ENCODE measurements around the gene TNFSF15.
"Not testable (repeated sequence)": the region's sequence is repeated elsewhere in the genome, so short reads cannot be mapped to it uniquely, and the experiment has no call there.

TNFSF15 gene

DNA sequence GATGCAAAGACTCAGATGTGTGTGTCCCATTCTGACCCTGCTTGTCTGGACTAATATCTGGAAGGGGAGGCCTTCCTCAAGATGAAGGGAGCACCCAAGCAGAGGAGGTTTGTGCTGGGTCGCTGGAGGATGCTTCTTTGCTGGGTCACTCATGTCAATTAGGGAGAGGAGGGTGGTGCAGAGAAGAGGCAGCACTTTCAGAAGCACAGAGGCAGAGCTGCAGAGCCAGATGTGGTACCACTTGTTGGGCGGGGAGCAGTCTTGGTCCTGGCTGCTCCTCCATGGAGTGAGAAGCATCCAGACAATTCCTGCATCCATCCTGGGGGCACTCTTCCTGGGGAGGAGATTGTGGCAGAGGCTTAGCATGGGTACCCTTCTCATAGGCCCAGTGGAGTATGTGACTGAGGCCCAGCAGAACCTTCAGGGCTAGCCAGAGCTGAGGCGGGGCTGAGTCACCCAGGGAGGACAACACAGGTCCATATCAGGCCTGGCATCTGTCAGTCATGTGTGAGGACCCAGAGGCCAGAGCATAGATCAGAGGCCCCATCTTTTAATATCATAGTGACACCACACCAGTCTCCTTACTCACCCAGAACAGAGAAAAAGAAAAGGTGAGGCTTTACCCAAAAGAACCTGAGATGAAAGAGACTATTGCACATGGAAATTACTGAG, 59.8 kb downstream of the TNFSF15 start:
- DNase-seq = peak; percentile 46

DNA sequence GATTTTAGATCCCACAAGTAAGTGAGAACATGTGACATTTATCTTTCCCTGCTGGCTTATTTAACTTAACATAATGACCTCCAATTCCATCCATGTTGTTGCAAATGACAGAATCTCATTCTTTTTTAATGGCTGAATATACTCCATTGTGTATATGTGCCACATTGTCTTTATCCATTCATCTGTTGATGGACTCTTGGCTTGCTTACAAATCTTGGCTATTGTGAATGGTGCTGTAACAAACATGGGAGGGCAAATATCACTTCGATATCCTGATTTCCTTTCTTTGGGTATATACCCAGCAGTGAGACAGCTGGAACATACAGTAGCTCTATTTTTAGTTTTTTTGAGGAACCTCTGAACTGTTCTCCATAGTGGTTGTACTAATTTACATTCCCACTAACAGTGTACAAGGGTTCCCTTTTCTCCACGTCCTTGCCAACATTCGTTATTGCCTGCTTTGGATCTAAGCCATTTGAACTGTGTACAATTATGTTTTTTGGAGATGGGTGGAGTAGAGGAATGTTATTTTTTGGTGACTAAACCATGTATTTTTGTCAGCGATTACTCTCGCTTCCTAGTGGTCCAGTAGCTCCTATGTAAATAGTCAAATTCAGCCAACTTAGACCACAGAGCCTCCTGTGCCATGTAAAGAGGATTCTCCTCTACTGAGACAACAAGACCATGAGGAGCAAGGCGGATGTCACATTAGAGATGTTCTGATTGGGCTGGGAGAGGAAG, 60.6 kb downstream of the TNFSF15 start:
- no peak for DNase-seq

DNA sequence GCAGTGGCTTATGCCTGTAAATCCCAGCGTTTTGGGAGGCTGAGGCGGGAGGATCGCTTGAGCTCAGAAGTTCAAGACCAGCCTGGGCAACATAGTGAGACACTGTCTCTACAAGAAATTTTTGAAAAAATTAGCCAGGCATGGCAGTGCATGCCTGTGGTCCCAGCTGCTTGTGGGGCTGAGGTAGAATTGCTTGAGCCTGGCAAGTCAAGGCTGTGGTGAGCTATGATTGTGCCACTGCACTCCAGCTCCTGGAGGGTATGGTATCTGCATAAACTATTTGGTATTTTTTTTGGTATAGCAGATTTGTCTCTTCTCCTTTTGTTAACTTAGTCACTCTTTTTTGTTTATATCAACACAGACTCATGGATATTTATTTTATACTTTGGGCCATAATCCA, 62.4 kb downstream of the TNFSF15 start:
- DNase-seq = no peak

DNA sequence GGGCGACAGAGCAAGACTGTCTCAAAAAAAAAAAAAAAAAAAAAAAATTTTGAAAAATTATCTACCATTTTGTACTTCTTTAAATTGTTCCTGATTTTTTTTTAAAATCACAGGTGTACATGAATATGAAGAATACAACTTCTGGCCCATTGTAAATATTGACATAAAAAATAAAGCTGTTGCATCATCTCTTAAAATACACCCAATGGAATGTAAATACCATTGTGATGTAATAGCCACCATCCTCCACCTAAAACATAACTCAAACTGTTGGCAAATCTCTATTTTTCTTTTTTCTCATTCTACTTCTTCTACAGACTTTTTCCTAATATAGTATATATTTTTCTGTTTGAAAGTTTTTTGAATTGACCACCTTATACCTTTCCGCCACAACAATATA, 62.9 kb downstream of the TNFSF15 start:
- DNase-seq = peak; percentile 63

DNA sequence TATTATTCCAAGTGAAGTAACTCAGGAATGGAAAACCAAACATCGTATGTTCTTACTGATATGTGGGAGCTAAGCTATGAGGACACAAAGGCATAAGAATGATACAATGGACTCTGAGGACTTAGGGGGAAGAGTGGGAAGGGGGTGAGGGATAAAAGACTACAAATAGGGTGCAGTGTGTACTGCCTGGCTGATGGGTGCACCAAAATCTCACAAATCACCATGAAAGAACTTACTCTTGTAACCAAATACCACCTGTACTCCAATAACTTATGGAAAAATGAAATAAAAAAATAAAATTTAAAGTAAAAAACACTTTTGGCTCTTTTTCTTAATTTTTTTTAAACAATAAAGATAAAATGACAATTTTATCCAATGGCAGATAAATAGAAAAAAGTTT, 64.3 kb downstream of the TNFSF15 start:
- not testable (repeated sequence) for DNase-seq

DNA sequence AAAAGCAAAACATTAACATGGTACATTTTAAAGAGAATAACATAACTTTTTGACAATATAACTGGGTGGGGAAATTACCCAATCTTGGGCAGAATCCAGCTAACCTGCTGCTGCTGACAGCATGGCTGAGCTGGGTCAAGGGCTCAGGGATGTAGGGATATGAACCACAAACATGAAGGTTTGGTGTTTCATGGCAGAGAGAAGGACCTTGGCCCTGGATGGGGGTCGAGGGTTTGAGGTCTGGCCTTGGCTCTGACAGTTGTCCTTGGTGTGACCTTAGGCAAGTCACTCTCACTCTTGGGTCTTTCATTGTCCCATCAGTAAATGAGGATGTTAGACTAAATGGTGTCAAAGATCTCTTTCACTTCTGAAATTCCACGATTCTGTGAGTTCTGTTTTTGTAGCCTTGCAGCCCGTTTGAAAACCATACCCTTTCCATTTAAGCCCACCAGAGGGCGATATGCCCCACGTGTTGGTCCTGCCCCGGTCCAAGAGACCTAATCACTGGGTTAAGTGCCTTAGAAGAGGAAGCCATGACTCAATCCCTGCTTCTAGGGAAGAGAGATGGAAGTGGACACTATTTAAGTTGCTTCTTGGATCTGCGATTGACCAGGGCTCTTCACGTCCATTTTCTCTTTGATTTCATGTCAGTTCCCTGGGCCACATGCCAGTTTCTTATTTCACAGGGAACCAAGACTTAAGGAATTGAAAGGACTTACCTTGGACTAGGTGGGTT, 67.1 kb downstream of the TNFSF15 start:
- peak; percentile 90 for DNase-seq

DNA sequence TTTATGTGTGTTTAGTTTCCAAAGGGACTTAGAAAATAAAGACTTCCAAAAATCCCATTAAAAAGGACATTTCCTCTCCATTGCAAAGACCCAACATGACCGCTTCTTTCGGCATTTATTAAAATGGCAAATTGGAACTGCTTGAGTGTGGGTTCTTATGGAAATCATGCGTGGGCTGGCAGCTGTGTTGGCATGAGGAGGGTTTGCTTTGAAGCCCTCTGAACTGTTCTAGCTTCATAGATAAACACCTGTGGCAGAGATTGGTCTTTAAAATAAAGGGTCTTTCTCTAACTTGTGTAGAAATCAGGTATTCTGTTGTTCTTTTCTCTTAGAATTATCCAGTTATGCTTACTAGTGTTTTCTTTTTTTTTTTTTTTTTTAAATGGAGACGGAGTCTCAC, 68.0 kb downstream of the TNFSF15 start:
- no peak for DNase-seq

DNA sequence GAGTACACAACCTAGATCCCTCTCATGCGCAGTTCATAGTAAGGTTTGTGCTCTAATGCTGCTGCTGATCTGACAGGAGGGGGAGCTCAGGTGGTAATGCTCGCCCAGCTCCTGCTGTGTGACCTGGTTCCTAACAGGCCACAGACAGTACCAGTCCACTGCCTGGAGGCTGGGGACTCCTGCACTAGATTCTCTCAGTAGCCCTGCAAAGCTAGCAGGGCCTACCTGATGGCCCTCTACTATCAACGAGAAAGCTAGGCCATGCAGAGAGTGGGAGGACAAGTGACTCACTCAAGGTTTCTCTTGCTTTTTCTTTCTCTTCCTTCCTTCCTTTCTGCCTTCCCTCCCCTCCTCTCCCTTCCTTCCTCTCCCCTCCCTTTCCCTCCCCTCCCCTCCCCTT, 68.7 kb downstream of the TNFSF15 start:
- DNase-seq = peak; percentile 16

DNA sequence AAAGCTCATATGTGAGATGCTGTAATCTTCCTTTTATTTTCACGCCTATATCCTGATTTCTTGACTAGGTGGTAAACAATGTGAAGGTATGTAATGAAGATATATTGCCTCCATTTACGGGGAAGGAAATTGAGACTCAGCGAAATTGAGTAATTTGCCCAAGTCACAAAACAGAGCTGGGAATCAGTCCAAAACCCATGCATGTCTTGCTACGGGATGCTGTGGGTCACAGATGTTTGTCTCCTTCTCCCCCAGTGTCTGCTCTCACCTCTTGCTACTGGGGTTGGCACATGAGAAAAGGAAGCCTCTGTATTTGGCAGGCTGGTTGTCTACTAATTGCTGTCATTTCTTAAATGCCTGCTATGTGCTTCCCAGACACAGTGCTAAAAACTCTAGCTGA, 70.1 kb downstream of the TNFSF15 start:
- no peak for DNase-seq

DNA sequence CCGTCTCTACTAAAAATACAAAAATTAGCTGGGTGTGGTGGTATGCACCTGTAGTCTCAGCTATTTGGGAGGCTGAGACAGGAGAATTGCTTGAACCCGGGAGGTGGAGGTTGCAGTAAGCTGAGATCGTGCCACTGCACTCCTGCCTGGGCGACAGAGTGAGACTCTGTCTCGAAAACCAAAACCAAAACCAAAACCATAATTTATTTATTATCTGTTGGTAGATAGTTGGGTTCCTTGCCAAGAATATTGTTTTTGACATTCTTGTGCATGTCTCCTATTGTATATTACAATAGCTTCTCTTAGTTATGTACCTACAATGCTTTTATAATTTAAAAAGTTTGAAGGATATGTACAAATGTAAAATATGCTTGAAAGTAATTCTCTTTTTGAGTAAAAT, 70.7 kb downstream of the TNFSF15 start:
- DNase-seq = not testable (repeated sequence)
